ENCODE measurements around the gene EMP3. TPM values are rescaled to one million over a fixed set of nuclear protein-coding genes. Genes with fewer than 3 reads are reported as not detected.
A peak's percentile ranks its signal among the peaks of the same experiment; 100 is the strongest.

EMP3 gene, protein sequence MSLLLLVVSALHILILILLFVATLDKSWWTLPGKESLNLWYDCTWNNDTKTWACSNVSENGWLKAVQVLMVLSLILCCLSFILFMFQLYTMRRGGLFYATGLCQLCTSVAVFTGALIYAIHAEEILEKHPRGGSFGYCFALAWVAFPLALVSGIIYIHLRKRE
- 55.2 TPM for total RNA-seq

DNA sequence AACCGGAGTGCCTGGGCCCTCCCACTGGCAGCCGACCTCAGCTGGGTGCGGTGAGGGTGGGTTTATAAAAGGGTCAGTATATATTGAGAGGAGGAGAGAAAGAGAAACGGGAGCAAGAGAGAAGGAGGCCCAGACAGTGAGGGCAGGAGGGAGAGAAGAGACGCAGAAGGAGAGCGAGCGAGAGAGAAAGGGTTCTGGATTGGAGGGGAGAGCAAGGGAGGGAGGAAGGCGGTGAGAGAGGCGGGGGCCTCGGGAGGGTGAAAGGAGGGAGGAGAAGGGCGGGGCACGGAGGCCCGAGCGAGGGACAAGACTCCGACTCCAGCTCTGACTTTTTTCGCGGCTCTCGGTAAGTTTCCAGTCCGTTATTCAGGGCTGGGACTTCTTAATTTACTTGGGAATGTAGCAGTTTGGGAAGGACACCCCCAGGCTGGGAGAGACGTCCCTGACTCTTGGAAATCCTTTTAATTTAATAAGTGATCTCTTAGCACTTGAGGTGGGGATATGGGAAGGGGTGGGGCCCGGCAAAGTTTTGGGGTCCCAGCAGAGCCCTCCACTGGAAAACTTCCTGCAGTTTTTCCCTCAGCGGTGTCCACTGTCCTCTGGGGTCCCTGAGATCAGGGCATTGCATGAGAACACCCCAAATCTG is at the start of gene EMP3:
TSS of gene EMP3 (plus strand) at position 288 of the 646 bp plus-strand sequence. CDS start 1,293 bp downstream, outside the sequence.
- no peak for DNase-seq (ENCODE audit: extremely low spot score in 2 of 2)
- Histone ChIP-seq H3K4me1 (peaks cover 74% of the 10 kb centered on the region), H3K36me3 (peaks cover 0 to 10% of the 10 kb centered on the region in 2 donors), H3K27ac (peak within 1 kb of the TSS; percentile 100), H3K27me3 (no peaks in the 10 kb centered on the region), H3K4me3 (peak within 1 kb of the TSS; percentile 53 to 58), H3K9me3 (no peaks in the 10 kb centered on the region)
- TF ChIP-seq, protein P1, sequence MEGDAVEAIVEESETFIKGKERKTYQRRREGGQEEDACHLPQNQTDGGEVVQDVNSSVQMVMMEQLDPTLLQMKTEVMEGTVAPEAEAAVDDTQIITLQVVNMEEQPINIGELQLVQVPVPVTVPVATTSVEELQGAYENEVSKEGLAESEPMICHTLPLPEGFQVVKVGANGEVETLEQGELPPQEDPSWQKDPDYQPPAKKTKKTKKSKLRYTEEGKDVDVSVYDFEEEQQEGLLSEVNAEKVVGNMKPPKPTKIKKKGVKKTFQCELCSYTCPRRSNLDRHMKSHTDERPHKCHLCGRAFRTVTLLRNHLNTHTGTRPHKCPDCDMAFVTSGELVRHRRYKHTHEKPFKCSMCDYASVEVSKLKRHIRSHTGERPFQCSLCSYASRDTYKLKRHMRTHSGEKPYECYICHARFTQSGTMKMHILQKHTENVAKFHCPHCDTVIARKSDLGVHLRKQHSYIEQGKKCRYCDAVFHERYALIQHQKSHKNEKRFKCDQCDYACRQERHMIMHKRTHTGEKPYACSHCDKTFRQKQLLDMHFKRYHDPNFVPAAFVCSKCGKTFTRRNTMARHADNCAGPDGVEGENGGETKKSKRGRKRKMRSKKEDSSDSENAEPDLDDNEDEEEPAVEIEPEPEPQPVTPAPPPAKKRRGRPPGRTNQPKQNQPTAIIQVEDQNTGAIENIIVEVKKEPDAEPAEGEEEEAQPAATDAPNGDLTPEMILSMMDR (IDR thresholded peaks at IDR 0.05): no peak
- peak in 1 of 2 donors; percentile 79 for TF ChIP-seq POLR2AphosphoS5 (IDR thresholded peaks at IDR 0.05; ENCODE audit: insufficient read depth in 1 of 2, low read depth in 1 of 2)
- peak in 1 of 2 donors; percentile 70 for TF ChIP-seq POLR2A (IDR thresholded peaks at IDR 0.05)
- intact Hi-C loops (cut with DNase I): no loop called here

DNA sequence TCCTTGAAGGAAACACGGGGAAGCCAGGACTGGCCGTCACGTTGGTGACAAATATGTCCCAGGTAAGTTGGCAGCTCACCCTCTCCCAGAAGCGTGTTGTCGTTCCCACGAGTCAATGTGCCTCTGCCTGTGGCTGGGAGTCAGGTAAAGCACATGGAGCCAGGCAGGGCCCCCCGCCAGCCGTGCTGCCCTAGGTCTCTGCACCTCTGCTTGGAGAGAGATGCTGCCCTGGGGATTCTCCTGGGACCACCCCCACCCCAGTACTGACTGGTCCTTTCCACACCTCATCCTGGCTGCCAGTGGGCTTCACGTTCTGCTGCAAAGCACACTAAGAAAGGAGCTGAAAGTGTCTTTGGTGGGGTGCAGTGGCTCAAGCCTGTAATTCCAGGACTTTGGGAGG is 45.6 kb upstream of the EMP3 start:
- H3K4me1 ChIP-seq: no peaks in the 10 kb centered on the region
- H3K9me3 ChIP-seq: peaks cover 4% of the 10 kb centered on the region
- TF ChIP-seq POLR2A (IDR thresholded peaks at IDR 0.05): no peak
- TF ChIP-seq, protein P1 (IDR thresholded peaks at IDR 0.05): no peak
- TF ChIP-seq POLR2AphosphoS5 (IDR thresholded peaks at IDR 0.05; ENCODE audit: insufficient read depth in 1 of 2, low read depth in 1 of 2): no peak
- no peaks in the 10 kb centered on the region for H3K27me3 ChIP-seq
- no peak overlapping the region for H3K27ac ChIP-seq
- no peak overlapping the region for H3K4me3 ChIP-seq
- H3K36me3 ChIP-seq: no peaks in the 10 kb centered on the region
- intact Hi-C loops (cut with DNase I): no loop called here
- no peak for DNase-seq (ENCODE audit: extremely low spot score in 2 of 2)

DNA sequence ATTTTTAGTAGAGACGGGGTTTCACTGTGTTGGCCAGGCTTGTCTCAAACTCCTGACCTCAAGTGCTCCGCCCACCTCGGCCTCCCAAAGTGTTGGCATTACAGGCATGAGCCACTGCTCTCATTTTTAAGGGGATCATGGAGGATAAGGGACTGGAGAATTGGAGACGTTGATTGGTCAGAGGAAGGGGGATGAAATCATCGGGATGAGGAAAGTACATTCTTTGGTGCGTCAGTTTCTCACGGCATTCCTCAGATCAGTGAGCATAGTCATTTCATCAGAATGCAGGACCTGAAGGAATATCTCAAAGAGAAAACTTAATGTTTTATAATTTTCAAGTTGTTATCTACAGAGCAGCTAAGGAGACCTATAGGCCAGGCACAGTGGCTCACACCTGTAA is 41.4 kb upstream of the EMP3 start:
- TF ChIP-seq POLR2A (IDR thresholded peaks at IDR 0.05): no peak
- no peaks in the 10 kb centered on the region for H3K4me1 ChIP-seq
- H3K27me3 ChIP-seq: no peaks in the 10 kb centered on the region
- H3K4me3 ChIP-seq: no peak overlapping the region
- intact Hi-C loops (cut with DNase I): no loop called here
- H3K9me3 ChIP-seq: peaks cover 4% of the 10 kb centered on the region
- H3K27ac ChIP-seq: no peak overlapping the region
- H3K36me3 ChIP-seq: no peaks in the 10 kb centered on the region
- DNase-seq (ENCODE audit: extremely low spot score in 2 of 2): no peak

DNA sequence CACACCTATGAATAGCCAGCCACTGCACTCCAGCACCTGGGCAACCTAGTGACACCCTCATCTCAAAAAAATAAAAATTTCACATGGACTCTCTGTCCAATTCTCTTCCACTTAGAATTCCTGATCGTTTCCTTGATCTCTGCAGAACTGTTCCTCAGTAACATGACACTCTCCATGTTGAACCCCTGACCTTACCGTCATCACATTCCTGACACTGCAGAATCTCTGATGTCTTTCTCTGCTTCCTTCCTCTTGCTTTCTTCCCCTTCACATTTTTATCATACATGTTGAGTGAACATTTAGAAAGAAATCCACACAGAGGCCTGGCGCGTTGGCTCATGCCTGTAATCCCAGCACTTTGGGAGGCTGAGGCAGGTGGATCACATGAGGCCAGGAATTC is 40.5 kb upstream of the EMP3 start:
- intact Hi-C loops (cut with DNase I): no loop called here
- Histone ChIP-seq H3K9me3 (peaks cover 4% of the 10 kb centered on the region), H3K27me3 (no peaks in the 10 kb centered on the region), H3K27ac (no peak overlapping the region), H3K4me3 (no peak overlapping the region), H3K36me3 (no peaks in the 10 kb centered on the region), H3K4me1 (no peaks in the 10 kb centered on the region)
- TF ChIP-seq POLR2A (IDR thresholded peaks at IDR 0.05): no peak
- DNase-seq (ENCODE audit: extremely low spot score in 2 of 2): no peak

DNA sequence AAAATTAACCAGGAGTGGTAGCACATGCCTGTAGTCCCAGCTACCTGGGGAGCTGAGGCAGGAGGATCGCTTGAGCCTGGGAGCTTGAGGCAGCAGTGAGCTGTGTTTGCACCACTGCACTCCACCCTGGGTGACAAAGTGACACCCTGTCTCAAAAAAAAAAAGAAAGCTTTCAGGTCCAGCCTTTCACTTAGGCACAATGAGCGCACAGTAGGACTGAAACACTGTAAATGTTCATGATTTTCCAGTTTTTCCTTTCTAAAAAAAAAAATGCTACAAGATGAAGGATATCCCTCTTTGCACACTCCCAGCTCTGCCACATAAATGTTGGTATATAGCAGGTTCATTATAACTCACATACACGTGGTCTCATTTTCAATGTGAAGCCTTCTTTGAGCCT is 37.6 kb upstream of the EMP3 start:
- Histone ChIP-seq H3K4me3 (no peak overlapping the region), H3K27ac (no peak overlapping the region), H3K36me3 (no peaks in the 10 kb centered on the region), H3K4me1 (peaks cover 17% of the 10 kb centered on the region), H3K9me3 (peaks cover 4% of the 10 kb centered on the region), H3K27me3 (no peaks in the 10 kb centered on the region)
- no peak for TF ChIP-seq POLR2AphosphoS5 (IDR thresholded peaks at IDR 0.05; ENCODE audit: insufficient read depth in 1 of 2, low read depth in 1 of 2)
- TF ChIP-seq, protein P1 (IDR thresholded peaks at IDR 0.05): no peak
- no peak for TF ChIP-seq POLR2A (IDR thresholded peaks at IDR 0.05)
- DNase-seq (ENCODE audit: extremely low spot score in 2 of 2): no peak
- intact Hi-C loops (cut with DNase I): no loop called here

DNA sequence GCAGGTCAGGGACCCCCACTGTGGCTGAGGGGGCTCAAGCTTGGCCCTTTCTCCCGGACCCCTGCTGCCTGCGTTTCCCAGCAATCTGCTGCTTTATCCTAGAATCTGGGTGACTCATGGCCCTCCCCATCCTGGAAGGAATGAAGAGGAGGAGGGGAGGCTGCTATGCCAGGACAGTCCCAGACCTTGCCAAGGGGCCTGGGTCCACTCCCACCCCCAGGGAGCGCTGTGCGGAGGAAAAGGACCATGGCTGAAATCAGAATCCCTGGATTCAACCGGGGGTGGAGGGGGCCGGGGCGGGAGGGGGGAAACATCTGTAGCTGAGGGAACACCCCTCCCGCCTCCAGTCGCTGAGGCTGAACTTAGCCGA is 35.0 kb upstream of the EMP3 start:
- intact Hi-C loops (cut with DNase I): no loop called here
- Histone ChIP-seq H3K36me3 (no peaks in the 10 kb centered on the region), H3K4me3 (peak overlapping the region; percentile 46 to 47), H3K4me1 (peaks cover 17% of the 10 kb centered on the region), H3K9me3 (no peaks in the 10 kb centered on the region), H3K27me3 (no peaks in the 10 kb centered on the region), H3K27ac (peak overlapping the region; percentile 58)
- TF ChIP-seq, protein P1 (IDR thresholded peaks at IDR 0.05): no peak
- TF ChIP-seq POLR2A (IDR thresholded peaks at IDR 0.05): no peak
- no peak for TF ChIP-seq POLR2AphosphoS5 (IDR thresholded peaks at IDR 0.05; ENCODE audit: insufficient read depth in 1 of 2, low read depth in 1 of 2)
- DNase-seq (ENCODE audit: extremely low spot score in 2 of 2): no peak

Data from vagina (tissue), 2 donors.